HEK293T (cell line): ENCODE results near the gene TATDN3.

ENCODE experiments used
- ARNT ChIP-seq: fragments of 450-650 bp; IDR thresholded peaks from 2 replicates; pipeline ENCODE4 v1.6.1; 2017; ENCODE audit warnings: mild to moderate bottlenecking
- BHLHE40 ChIP-seq: fragments of 450-650 bp; IDR thresholded peaks from 2 replicates; pipeline ENCODE4 v1.6.1; 2016; ENCODE audit warnings: mild to moderate bottlenecking, moderate library complexity, borderline replicate concordance
- FOXA1 ChIP-seq: fragments of 450-650 bp; IDR thresholded peaks from 2 replicates; pipeline ENCODE4 v1.6.1; 2016; ENCODE audit warnings: mild to moderate bottlenecking
- HDGF ChIP-seq: fragments of 450-650 bp; IDR thresholded peaks from 2 replicates; pipeline ENCODE4 v1.6.1; 2017; ENCODE audit warnings: antibody characterized with exemption, borderline replicate concordance

GRCh38 chr1:212857992-212858460 lies 66.3 kb downstream of the TATDN3 start, which contains the start of gene FLVCR1:
- TF ChIP-seq HDGF = no peak
- TF ChIP-seq FOXA1 = no peak
- TF ChIP-seq BHLHE40 = no peak
- no peak for TF ChIP-seq ARNT
